OCI-LY1 (cell line): ENCODE results near the gene SMIM14.
"Not testable (repeated sequence)": the region's sequence is repeated elsewhere in the genome, so short reads cannot be mapped to it uniquely, and the experiment has no call there.

Source experiments
- CTCF ChIP-seq: fragments of 200-600 bp; sonication (generic), shearing (Covaris generic); IDR thresholded peaks from 2 replicates; pipeline ENCODE4 v1.5.1; 2017; ENCODE audit warnings: mild to moderate bottlenecking, antibody characterized with exemption, low read length, moderate library complexity, mixed read lengths
- EZH2 ChIP-seq: fragments of 200-600 bp; sonication (generic), shearing (Covaris generic); IDR thresholded peaks from 2 replicates; pipeline ENCODE4 v1.8.0; 2017; ENCODE audit warnings: borderline replicate concordance, mixed run types, mild to moderate bottlenecking, antibody characterized with exemption, low read length, moderate library complexity, mixed read lengths

DNA sequence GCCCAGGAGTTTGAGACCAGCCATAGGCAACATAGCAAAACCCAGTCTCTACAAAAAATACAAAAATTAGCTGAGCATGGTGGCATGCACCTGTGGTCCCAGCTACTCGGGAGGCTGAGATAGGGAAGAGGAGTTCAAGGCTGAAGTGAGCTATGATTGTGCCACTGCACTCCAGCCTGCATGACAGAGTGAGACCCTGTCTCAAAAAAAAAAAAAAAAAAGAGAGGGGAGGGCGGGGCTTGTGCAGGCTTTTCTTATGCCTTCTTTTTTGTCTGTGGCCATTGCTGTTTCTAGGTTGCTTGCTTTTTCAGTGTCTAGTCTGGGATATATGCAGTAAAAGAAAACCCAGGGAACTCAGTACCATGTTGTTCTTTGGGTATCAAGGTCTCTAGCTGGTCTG is 42.3 kb upstream of the SMIM14 start:
- not testable (repeated sequence) for TF ChIP-seq EZH2, CTCF
